HG03139 (cell line): ENCODE data around the gene DMPK.

Experiments
- ATAC-seq: cut with Tn5 transposase; IDR thresholded peaks from one replicate; pipeline ENCODE4 v1.9.1; 2021; ENCODE audit not compliant: unreplicated experiment

The DMPK gene

GRCh38 chr19:45770192-45771101, 11.8 kb downstream of the DMPK start:
- peak; percentile 41 for ATAC-seq

GRCh38 chr19:45769821-45770191, 12.5 kb downstream of the DMPK start:
- no peak for ATAC-seq

GRCh38 chr19:45768984-45769782, 13.1 kb downstream of the DMPK start, which contains the start of gene SIX5:
Gene SIX5 (minus strand): TSS chr19:45769252. CDS start chr19:45768844, 408 bp downstream.
- ATAC-seq: peak; percentile 53

GRCh38 chr19:45768655-45768983, 13.7 kb downstream of the DMPK start:
- no peak for ATAC-seq

GRCh38 chr19:45767881-45768654, 14.2 kb downstream of the DMPK start:
- ATAC-seq: no peak

GRCh38 chr19:45767410-45767880, 14.8 kb downstream of the DMPK start:
- ATAC-seq: no peak

- ATAC-seq: no peak
These were observed 15.4 kb downstream of the DMPK start for GRCh38 chr19:45766869-45767346.

- no peak for ATAC-seq
These were observed 15.9 kb downstream of the DMPK start for GRCh38 chr19:45766296-45766868.

- ATAC-seq: no peak
These were observed 16.5 kb downstream of the DMPK start for GRCh38 chr19:45765702-45766295.

GRCh38 chr19:45764945-45765701, 17.2 kb downstream of the DMPK start:
- ATAC-seq: no peak

- ATAC-seq: no peak
These were observed 17.8 kb downstream of the DMPK start for GRCh38 chr19:45764475-45764874.

GRCh38 chr19:45763691-45764294, 18.5 kb downstream of the DMPK start:
- no peak for ATAC-seq

GRCh38 chr19:45762870-45763631, 19.2 kb downstream of the DMPK start:
- no peak for ATAC-seq

GRCh38 chr19:45761714-45762113, 20.6 kb downstream of the DMPK start:
- ATAC-seq: no peak

- no peak for ATAC-seq
These were observed 23.4 kb downstream of the DMPK start for GRCh38 chr19:45758921-45759320.

- no peak for ATAC-seq
These were observed 24.6 kb downstream of the DMPK start for GRCh38 chr19:45757695-45758094.

- ATAC-seq: no peak
These were observed 28.0 kb downstream of the DMPK start for GRCh38 chr19:45754323-45754722.

GRCh38 chr19:45753548-45753947, 28.7 kb downstream of the DMPK start:
- no peak for ATAC-seq
